GM13977 (cell line): ENCODE results near the gene TDRKH.

ENCODE experiments used
- DNase-seq: peaks from one replicate; pipeline ENCODE4 v3.0.0; 2012; ENCODE audit warnings: low spot score
- CTCF ChIP-seq: IDR thresholded peaks from 2 replicates; pipeline ENCODE4 v1.5.1; 2012; ENCODE audit warnings: mild to moderate bottlenecking, control low read depth; ENCODE audit not compliant: insufficient read depth; ENCODE audit errors: extremely low read depth, missing control alignments
- in situ Hi-C: fragments of 300-500 bp; cut with MboI; formaldehyde crosslinking; loops from one replicate; pipeline ENCODE4 v1.12.0; 2022; ENCODE audit warnings: low sequenced_read_pairs, low pct_unique_long_range_greater_than_20kb, mixed read lengths, inconsistent platforms; ENCODE audit not compliant: unreplicated experiment

TDRKH gene

GRCh38 chr1:151816548-151817352 lies 26.4 kb upstream of the TDRKH start:
- no peak for TF ChIP-seq CTCF
- no peak for DNase-seq
- in situ Hi-C loops: no loop called here

- in situ Hi-C loops: no loop called here
- DNase-seq: no peak
- TF ChIP-seq CTCF: no peak
These were observed 25.5 kb upstream of the TDRKH start for GRCh38 chr1:151815716-151816327.

- no peak for DNase-seq
- TF ChIP-seq CTCF: no peak
- in situ Hi-C loops: no loop called here
These were observed 24.8 kb upstream of the TDRKH start for GRCh38 chr1:151814971-151815545.

GRCh38 chr1:151814426-151814825 lies 24.1 kb upstream of the TDRKH start:
- DNase-seq: no peak
- TF ChIP-seq CTCF: no peak
- in situ Hi-C loops: no loop called here

GRCh38 chr1:151813271-151813977 lies 23.1 kb upstream of the TDRKH start:
- in situ Hi-C loops: no loop called here
- DNase-seq: no peak
- TF ChIP-seq CTCF: no peak

GRCh38 chr1:151811181-151811580 lies 20.9 kb upstream of the TDRKH start:
- in situ Hi-C loops: no loop called here
- DNase-seq: no peak
- no peak for TF ChIP-seq CTCF
